ENCODE results near the gene RBM48.

DNA sequence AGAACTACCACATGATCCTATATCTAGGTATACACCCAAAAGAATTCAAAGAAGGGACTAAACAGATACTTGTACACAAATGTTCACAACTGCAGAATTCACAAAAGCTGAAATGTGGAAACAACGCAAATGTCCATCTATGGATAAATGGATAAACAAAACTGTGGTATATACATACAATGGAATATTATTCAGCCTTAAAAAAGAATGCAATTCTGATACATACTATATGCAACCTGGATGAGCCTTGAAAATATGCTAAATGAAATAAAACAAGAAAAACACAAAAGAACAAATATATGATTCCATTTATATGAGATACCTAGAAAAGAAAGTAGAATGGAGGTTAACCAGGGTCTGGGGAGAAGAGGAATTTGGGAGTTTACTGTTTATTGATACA, 54.4 kb downstream of the RBM48 start:
- TF ChIP-seq, protein P1, sequence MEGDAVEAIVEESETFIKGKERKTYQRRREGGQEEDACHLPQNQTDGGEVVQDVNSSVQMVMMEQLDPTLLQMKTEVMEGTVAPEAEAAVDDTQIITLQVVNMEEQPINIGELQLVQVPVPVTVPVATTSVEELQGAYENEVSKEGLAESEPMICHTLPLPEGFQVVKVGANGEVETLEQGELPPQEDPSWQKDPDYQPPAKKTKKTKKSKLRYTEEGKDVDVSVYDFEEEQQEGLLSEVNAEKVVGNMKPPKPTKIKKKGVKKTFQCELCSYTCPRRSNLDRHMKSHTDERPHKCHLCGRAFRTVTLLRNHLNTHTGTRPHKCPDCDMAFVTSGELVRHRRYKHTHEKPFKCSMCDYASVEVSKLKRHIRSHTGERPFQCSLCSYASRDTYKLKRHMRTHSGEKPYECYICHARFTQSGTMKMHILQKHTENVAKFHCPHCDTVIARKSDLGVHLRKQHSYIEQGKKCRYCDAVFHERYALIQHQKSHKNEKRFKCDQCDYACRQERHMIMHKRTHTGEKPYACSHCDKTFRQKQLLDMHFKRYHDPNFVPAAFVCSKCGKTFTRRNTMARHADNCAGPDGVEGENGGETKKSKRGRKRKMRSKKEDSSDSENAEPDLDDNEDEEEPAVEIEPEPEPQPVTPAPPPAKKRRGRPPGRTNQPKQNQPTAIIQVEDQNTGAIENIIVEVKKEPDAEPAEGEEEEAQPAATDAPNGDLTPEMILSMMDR (IDR thresholded peaks at IDR 0.05): no peak
- no peak for TF ChIP-seq ZFX (IDR thresholded peaks at IDR 0.05; ENCODE audit: borderline replicate concordance)

Measured in 22Rv1 (cell line).